MM.1S (cell line): ENCODE results near the gene NCOA3.

ENCODE experiments used
- CTCF ChIP-seq: fragments of 300-600 bp; sonication (generic); IDR thresholded peaks from 2 replicates; pipeline ENCODE4 v1.5.1; 2016; ENCODE audit warnings: antibody characterized with exemption, low read length, mixed read lengths
- EZH2phosphoT487 ChIP-seq: fragments of 300-600 bp; sonication (generic); IDR thresholded peaks from 2 replicates; pipeline ENCODE4 v1.6.1; 2018; ENCODE audit warnings: antibody characterized with exemption, low read length

GRCh38 chr20:47620808-47621805, 119.4 kb downstream of the NCOA3 start:
- TF ChIP-seq CTCF (peak; percentile 68), EZH2phosphoT487 (no peak)
